HepG2 (cell line): Measurements from ENCODE around the gene CD300LF. TPM values are rescaled to one million over a fixed set of nuclear protein-coding genes. Genes with fewer than 3 reads are reported as not detected.

Experiments used
- ATAC-seq: fragments of 200-7000 bp; cut with Tn5 transposase; 3 replicates; pipeline ENCODE4 v1.9.1; 2020; ENCODE audit warnings: mild to moderate bottlenecking, moderate library complexity
- Bru-seq: library from RNA; stranded (reverse); fragments of 400-500 nt; gene quantifications from one replicate; lab custom pipeline; 2021; lab: Mats Ljungman, UMichigan
- BruChase-seq, 2 experiments: library from RNA; stranded (reverse); fragments of 400-500 nt; gene quantifications; one replicate each; lab custom pipeline; 2021; lab: Mats Ljungman, UMichigan
- BruUV-seq: library from RNA; stranded (reverse); fragments of 400-500 nt; replicated peaks from 2 replicates; lab custom pipeline; 2021; lab: Mats Ljungman, UMichigan
- CTCF ChIA-PET: fragments of 300-600 bp; formaldehyde crosslinking; extraction: SDS; loops from one replicate; lab custom pipeline; 2021; ENCODE audit warnings: low total read pairs, inconsistent platforms, low intra/inter-chr PET ratio; lab: Yijun Ruan, JAX
- POLR2A ChIA-PET: fragments of 350-600 bp; sonication (Branson Sonifier 250); formaldehyde crosslinking; loops from one replicate; lab custom pipeline; 2020; ENCODE audit warnings: antibody characterized with exemption, inconsistent platforms; lab: Yijun Ruan, JAX
- DNase-seq: peaks from one replicate; pipeline ENCODE4 v3.0.0-alpha.2; 2015; ENCODE audit warnings: low spot score
- FAIRE-seq: peaks from 3 replicates; lab custom pipeline; 2011; peaks lifted over from hg19 to GRCh38; lab: Jason Lieb, UNC
- H2AFZ ChIP-seq: one replicate; pipeline ENCODE4 v1.6.1; 2011; ENCODE audit warnings: low read length, inconsistent platforms
- H3K27ac ChIP-seq: fragments of 300-600 bp; 3 replicates; pipeline ENCODE4 v1.8.0; 2011; ENCODE audit warnings: mixed run types, mild to moderate bottlenecking, mixed read lengths, low read length, inconsistent platforms; ENCODE audit not compliant: insufficient read depth; ENCODE audit errors: extremely low read length
- H3K27me3 ChIP-seq, 2 experiments: fragments of 200-600 bp in 1 of 2; 2 replicates in 1 of 2; 3 replicates in 1 of 2; pipeline versions ENCODE4 v1.6.0 to v1.8.0; 2011; ENCODE audit warnings: low read length in 2 of 2, mild to moderate bottlenecking in 2 of 2, moderate library complexity in 2 of 2, inconsistent platforms in 1 of 2; ENCODE audit not compliant: insufficient read depth in 2 of 2, control insufficient read depth in 1 of 2
- H3K36me3 ChIP-seq, 2 experiments: fragments of 200-600 bp in 1 of 2; replicated peaks in 1 of 2; 2 replicates in 1 of 2; 3 replicates in 1 of 2; pipeline versions ENCODE4 v1.5.1 to v1.8.0; 2011; ENCODE audit warnings: low read length in 2 of 2, inconsistent platforms in 1 of 2; ENCODE audit not compliant: insufficient read depth in 2 of 2, control insufficient read depth in 1 of 2
- H3K4me1 ChIP-seq: 2 replicates; pipeline ENCODE4 v1.5.1; 2012; ENCODE audit warnings: low read length, inconsistent platforms; ENCODE audit not compliant: insufficient read depth
- H3K4me2 ChIP-seq: 2 replicates; pipeline ENCODE4 v1.6.0; 2011; ENCODE audit warnings: low read depth, low read length, inconsistent platforms
- H3K4me3 ChIP-seq, 3 experiments: fragments of 200-600 bp in 1 of 3; sonication (generic), shearing (Covaris generic) in 1 of 3; replicated peaks in 1 of 3; 2 replicates each; pipeline ENCODE4 v1.5.1; 2011 to 2016; ENCODE audit warnings: low read length in 3 of 3, inconsistent platforms in 2 of 3, low read depth in 2 of 3, mild to moderate bottlenecking in 2 of 3, control low read depth in 1 of 3, mixed read lengths in 1 of 3; ENCODE audit not compliant: insufficient read depth in 1 of 3
- H3K79me2 ChIP-seq: one replicate; pipeline ENCODE4 v1.6.1; 2011; ENCODE audit warnings: low read length, inconsistent platforms; ENCODE audit not compliant: insufficient read depth
- H3K9ac ChIP-seq: 2 replicates; pipeline ENCODE4 v1.6.0; 2011; ENCODE audit warnings: mild to moderate bottlenecking, low read depth, low read length, inconsistent platforms; ENCODE audit not compliant: insufficient read depth
- H3K9me3 ChIP-seq: 2 replicates; pipeline ENCODE4 v1.5.1; 2012; ENCODE audit warnings: mild to moderate bottlenecking, low read length
- H4K20me1 ChIP-seq: 2 replicates; pipeline ENCODE4 v1.6.0; 2011; ENCODE audit warnings: inconsistent platforms, mild to moderate bottlenecking, low read length, moderate library complexity; ENCODE audit not compliant: insufficient read depth
- ARNT2 ChIP-seq: sonication (generic); formaldehyde crosslinking; IDR thresholded peaks from 2 replicates; pipeline ENCODE4 v1.8.0; 2022; ENCODE audit warnings: mild to moderate bottlenecking, low read depth, missing genetic modification reagents, moderate library complexity
- KLF12 ChIP-seq: sonication (generic); formaldehyde crosslinking; IDR thresholded peaks from 2 replicates; pipeline ENCODE4 v1.4.0; 2020; ENCODE audit warnings: missing genetic modification reagents, borderline replicate concordance
- PREB ChIP-seq: sonication (generic); formaldehyde crosslinking; IDR thresholded peaks from 2 replicates; pipeline ENCODE4 v1.4.0; 2020; ENCODE audit warnings: missing genetic modification reagents
- RBAK ChIP-seq: sonication (generic); formaldehyde crosslinking; IDR thresholded peaks from 2 replicates; pipeline ENCODE4 v1.5.1; 2020; ENCODE audit warnings: mild to moderate bottlenecking, missing genetic modification reagents
- SALL2 ChIP-seq: sonication (generic); formaldehyde crosslinking; IDR thresholded peaks from 2 replicates; pipeline ENCODE4 v1.8.1; 2023; ENCODE audit warnings: mild to moderate bottlenecking, missing genetic modification reagents, inconsistent platforms
- TCF7 ChIP-seq: sonication (generic); IDR thresholded peaks from 2 replicates; pipeline ENCODE4 v1.6.1; 2016; ENCODE audit warnings: antibody characterized with exemption, low read depth
- ZNF142 ChIP-seq: sonication (generic); formaldehyde crosslinking; IDR thresholded peaks from 2 replicates; pipeline ENCODE4 v1.4.0; 2020; ENCODE audit warnings: missing genetic modification reagents
- ZNF17 ChIP-seq: sonication (generic); formaldehyde crosslinking; IDR thresholded peaks from 2 replicates; pipeline ENCODE4 v1.5.0; 2020; ENCODE audit warnings: mild to moderate bottlenecking, missing genetic modification reagents
- ZNF580 ChIP-seq: IDR thresholded peaks from 2 replicates; pipeline ENCODE4 v1.6.1; 2016; ENCODE audit warnings: low read depth, borderline replicate concordance
- ZNF710 ChIP-seq: sonication (generic); formaldehyde crosslinking; IDR thresholded peaks from 2 replicates; pipeline ENCODE4 v1.5.0; 2020; ENCODE audit warnings: mild to moderate bottlenecking, missing genetic modification reagents, borderline replicate concordance
- ZZZ3 ChIP-seq: sonication (generic); formaldehyde crosslinking; IDR thresholded peaks from 2 replicates; pipeline ENCODE4 v1.4.0; 2020; ENCODE audit warnings: missing genetic modification reagents, mild to moderate bottlenecking, borderline replicate concordance
- WGBS: methylation state at CpG from one replicate; pipeline ENCODE4 v1.1.6; 2017; ENCODE audit warnings: low lambda C conversion rate; 5-methylcytosine and 5-hydroxymethylcytosine counted together
- in situ Hi-C: cut with HindIII; loops from 2 replicates; pipeline ENCODE4 v1.10.0; 2017; ENCODE audit warnings: low pct_unique_long_range_greater_than_20kb; ENCODE audit not compliant: extremely low pct_ligation_motif_present
- intact Hi-C: fragments of 100-400 bp; cut with micrococcal nuclease; formaldehyde crosslinking; loops from one replicate; pipeline ENCODE4 v1.10.0; 2022; ENCODE audit not compliant: unreplicated experiment
- long read RNA-seq, 2 experiments: library from RNA in 1 of 2; library from polyadenylated mRNA in 1 of 2; stranded (forward) in 1 of 2; unstranded in 1 of 2; transcript quantifications; one replicate each; pipeline ENCODE4 v2.0.0, GENCODE V29; 2019 to 2022
- polyA minus RNA-seq, 3 experiments: library from RNA; depleted of rRNA, polyadenylated mRNA; stranded (reverse); fragments of >200 nt; gene quantifications; 2 replicates each; pipeline ENCODE4 v1.2.3, GENCODE V29; 2011; ENCODE audit warnings: low replicate concordance in 1 of 3
- polyA plus RNA-seq, 8 experiments: library from polyadenylated mRNA; depleted of rRNA in 3 of 8; stranded (reverse) in 7 of 8; unstranded in 1 of 8; fragments of >200 nt; fragmentation: Illumina TruSeq in 4 of 8; extraction: Trizol in 4 of 8; gene quantifications; 2 replicates each; pipeline versions ENCODE4 v1.2.1 to v1.2.3, GENCODE V29; 2011 to 2016; ENCODE audit warnings: low read depth in 4 of 8, missing spikeins in 1 of 8, mixed read lengths in 1 of 8; ENCODE audit not compliant: insufficient read depth in 1 of 8
- total RNA-seq, 5 experiments: library from RNA; depleted of rRNA; stranded (reverse); fragments of >200 nt; fragmentation: Illumina TruSeq; extraction: Trizol; gene quantifications; 2 replicates each; pipeline ENCODE4 v1.2.3, GENCODE V29; 2016; ENCODE audit warnings: low read depth in 1 of 5

The CD300LF gene
- total RNA-seq (2016; rRNA removed; fragmentation: Illumina TruSeq; extraction: Trizol): not detected in 2 replicates
- total RNA-seq (2016; cell fraction: cytosol; rRNA removed; fragmentation: Illumina TruSeq; extraction: Trizol; ENCODE audit: low read depth): not detected in 2 replicates
- not detected in 2 replicates for total RNA-seq (2016; cell fraction: insoluble cytoplasmic fraction; rRNA removed; fragmentation: Illumina TruSeq; extraction: Trizol)
- not detected in 2 replicates for total RNA-seq (2016; cell fraction: membrane; rRNA removed; fragmentation: Illumina TruSeq; extraction: Trizol)
- total RNA-seq (2016; cell fraction: nucleus; rRNA removed; fragmentation: Illumina TruSeq; extraction: Trizol): not detected in 2 replicates
- not detected in 2 replicates for polyA plus RNA-seq (2011; rRNA removed)
- polyA plus RNA-seq (2011; cell fraction: cytosol; rRNA removed): not detected in 2 replicates
- not detected in 2 replicates for polyA plus RNA-seq (2011; cell fraction: nucleus; rRNA removed)
- not detected in 2 replicates for polyA plus RNA-seq (2012)
- polyA plus RNA-seq (2016; cell fraction: cytosol; fragmentation: Illumina TruSeq; extraction: Trizol; ENCODE audit: low read depth): not detected in 2 replicates
- not detected in 2 replicates for polyA plus RNA-seq (2016; cell fraction: insoluble cytoplasmic fraction; fragmentation: Illumina TruSeq; extraction: Trizol; ENCODE audit: low read depth)
- polyA plus RNA-seq (2016; cell fraction: membrane; fragmentation: Illumina TruSeq; extraction: Trizol; ENCODE audit: low read depth): not detected in 2 replicates
- polyA plus RNA-seq (2016; cell fraction: nucleus; fragmentation: Illumina TruSeq; extraction: Trizol; ENCODE audit: insufficient read depth, low read depth): not detected in 2 replicates
- polyA minus RNA-seq (2011; rRNA and poly(A)+ RNA removed; ENCODE audit: low replicate concordance): not detected in 2 replicates
- not detected in 2 replicates for polyA minus RNA-seq (2011; cell fraction: cytosol; rRNA and poly(A)+ RNA removed)
- polyA minus RNA-seq (2011; cell fraction: nucleus; rRNA and poly(A)+ RNA removed): not detected in 2 replicates
- not detected for Bru-seq, nascent RNA
- not detected for BruChase-seq, experiment 1, labeled RNA remaining after a 6-hour chase
- BruChase-seq, experiment 2, labeled RNA remaining after a 2-hour chase: not detected
- long read RNA-seq, experiment 1: 0 reads
- long read RNA-seq, experiment 2: 0 reads

- POLR2A ChIA-PET: no interaction called here
- H3K9ac ChIP-seq: no peak within 1 kb of the TSS
- H4K20me1 ChIP-seq: 0 out of 2 replicates have a peak, but pooled peaks cover 4% of the 10 kb centered on the region
- H3K9me3 ChIP-seq: no peaks in the 10 kb centered on the region
- no peak within 1 kb of the TSS for H3K4me3 ChIP-seq
- DNase-seq: no peak
- peaks cover 26% of the 10 kb centered on the region for H3K4me1 ChIP-seq
- intact Hi-C loops (no loop called here), in situ Hi-C loops (no loop called here)
- peaks cover under 1 to 38% of the 10 kb centered on the region in 2 experiments; a peak in 4 of 5 replicates for H3K27me3 ChIP-seq
- BruUV-seq: no TSS peak
- no peak within 1 kb of the TSS for H3K27ac ChIP-seq
- CTCF ChIA-PET: no interaction called here
- no peaks in the 10 kb centered on the region for H3K36me3 ChIP-seq
- WGBS: 62% methylated on average over 8 of the region's 8 CpGs
- no peak within 1 kb of the TSS for H2AFZ ChIP-seq
- FAIRE-seq: no peak
- H3K4me2 ChIP-seq: no peak within 1 kb of the TSS
- no peak for ATAC-seq
- no peaks in the 10 kb centered on the region for H3K79me2 ChIP-seq
- no peak for TF ChIP-seq ZNF710 (CRISPR knock-in tag)
- TF ChIP-seq ZNF17: no peak
- no peak for TF ChIP-seq ZZZ3
- TF ChIP-seq ARNT2: no peak
- no peak for TF ChIP-seq SALL2
- no peak for TF ChIP-seq PREB
- no peak for TF ChIP-seq TCF7
- no peak for TF ChIP-seq KLF12 (CRISPR knock-in tag)
- no peak for TF ChIP-seq ZNF142 (CRISPR knock-in tag)
- TF ChIP-seq RBAK: no peak
- TF ChIP-seq ZNF580 (CRISPR knock-in tag): no peak
Measured at GRCh38 chr17:74712756-74713155, at the start of gene CD300LF. CD300LF (minus strand) TSS chr17:74712923; CDS start chr17:74712866, 57 bp downstream.
